Measurements from ENCODE around the gene FGF19.

The FGF19 gene, protein sequence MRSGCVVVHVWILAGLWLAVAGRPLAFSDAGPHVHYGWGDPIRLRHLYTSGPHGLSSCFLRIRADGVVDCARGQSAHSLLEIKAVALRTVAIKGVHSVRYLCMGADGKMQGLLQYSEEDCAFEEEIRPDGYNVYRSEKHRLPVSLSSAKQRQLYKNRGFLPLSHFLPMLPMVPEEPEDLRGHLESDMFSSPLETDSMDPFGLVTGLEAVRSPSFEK

DNA sequence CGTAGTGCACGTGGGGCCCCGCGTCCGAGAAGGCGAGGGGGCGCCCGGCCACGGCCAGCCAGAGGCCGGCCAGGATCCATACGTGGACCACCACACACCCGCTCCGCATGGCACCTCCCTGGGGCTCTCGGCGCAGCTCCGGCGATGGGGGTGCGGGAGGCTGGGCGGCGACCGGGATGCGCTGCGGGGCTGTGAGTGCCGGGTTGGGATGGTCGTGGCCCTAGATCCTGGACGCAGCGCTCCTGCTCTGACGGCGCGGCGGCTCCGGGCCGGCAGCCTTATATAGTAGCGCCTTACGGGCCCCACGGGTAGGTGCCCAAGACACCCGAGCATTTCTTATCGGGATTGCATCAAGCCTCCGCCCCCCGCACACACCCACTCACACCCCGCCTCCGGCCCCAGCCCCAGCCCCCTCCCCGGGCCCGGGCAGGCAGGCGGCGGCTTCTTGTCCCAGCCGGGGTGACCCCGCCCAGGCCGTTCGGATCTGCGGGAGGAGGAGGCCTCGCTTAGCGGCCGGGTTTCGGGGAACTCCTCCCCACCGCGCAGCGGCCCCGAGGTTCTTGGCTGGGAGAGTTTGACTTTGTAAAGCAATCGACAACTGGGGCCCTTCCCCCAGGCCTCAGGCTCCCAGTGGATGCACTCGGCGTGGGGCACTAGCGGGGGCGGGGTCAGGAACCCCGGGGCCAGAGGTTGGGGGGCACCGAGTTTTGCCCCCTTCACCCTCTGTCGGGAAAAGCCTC, at the start of gene FGF19:
Gene FGF19, minus strand, starts transcription at position 255 of the 740 bp plus-strand sequence. Its CDS starts 146 bp downstream, at position 109.
- no peak for DNase-seq

DNA sequence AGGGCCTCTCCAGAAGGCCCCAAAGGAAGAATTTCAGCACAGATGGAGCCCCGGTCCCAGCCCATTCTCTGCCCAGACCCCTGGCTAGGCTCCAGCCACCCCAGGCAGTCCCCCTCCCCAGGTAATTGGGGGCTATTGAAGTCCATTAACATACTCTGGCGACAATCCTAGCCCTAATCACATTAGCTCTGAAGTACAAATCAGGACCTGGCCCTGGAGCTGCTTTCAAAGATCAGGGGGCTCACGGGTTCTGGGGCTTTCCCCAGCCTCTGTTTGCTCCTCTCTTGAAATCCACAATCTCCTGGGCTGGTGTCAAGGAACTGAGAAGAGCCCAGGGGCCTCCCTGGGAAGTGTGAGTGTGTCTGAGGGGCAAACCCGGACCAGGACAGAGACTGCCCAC, 49.1 kb upstream of the FGF19 start:
- DNase-seq: no peak

DNA sequence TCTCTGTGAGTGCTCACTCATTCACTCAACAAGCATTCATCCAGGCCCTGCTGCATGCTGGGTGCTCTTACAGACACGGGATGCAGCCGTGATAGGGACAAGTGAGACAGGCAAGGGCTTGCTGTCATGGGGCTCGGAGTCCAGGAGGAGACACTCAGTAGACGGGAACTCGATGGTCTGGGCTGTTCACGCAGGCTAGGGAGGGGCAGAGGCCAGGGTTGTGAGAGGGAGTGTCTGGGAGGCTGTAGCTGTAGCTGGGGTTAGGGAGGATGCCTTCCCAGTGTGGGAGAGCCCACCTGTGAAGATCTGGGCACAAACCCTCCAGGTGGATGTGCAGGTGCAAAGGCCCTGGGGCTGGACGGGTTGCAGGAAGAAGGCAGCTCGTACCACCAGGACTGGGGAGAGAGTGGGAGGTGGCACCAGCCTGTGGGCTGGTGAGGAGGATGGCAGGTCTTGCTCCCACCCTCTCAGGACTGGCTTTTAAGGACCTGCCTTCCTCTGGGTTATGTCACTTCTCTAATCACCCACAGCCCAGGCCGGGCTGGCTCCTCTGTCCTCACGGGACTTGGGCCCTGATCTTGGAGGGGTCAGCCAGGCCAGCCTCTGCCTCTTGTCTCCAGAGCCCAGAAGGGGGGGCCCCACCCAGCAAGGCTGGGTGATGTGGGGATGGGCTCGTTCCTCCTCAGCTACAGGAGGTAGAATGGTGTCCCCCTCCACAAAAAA, 47.2 kb upstream of the FGF19 start:
- no peak for DNase-seq

DNA sequence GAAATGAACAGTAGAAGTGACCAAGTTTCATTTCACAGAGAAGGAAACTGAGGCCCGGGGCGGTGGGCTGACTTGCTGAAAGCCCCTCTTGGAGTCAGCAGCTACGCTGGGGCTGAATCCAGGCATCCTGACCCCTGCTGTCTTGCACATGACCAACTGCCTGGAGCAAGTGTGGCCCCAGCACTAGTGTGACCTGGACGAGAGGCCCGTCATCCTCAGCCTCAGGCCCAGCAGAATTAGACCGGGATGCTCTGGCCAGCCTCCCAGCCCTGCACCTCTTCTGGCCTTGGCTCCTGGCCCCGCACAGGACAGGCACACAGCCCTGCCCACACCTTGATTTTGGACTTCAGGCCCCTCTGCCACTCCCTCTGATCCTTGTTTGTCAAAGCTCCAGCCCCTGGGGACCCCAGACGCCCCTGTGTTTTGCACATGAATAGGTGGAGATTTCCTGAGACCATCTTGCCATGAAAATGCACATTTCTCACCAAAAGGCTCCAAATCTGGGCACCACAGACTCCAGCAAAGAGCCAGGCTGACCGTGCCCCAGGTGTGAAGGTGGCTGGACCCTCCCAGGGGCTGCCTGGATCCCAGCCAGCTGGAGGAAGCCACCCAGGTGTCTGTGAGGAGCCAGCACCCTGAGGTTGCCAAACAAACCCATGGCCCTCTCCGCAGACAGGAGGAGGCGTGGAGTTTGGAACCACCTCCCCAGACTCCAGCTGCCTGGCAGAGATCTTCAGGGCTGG, 46.5 kb upstream of the FGF19 start:
- DNase-seq: no peak

DNA sequence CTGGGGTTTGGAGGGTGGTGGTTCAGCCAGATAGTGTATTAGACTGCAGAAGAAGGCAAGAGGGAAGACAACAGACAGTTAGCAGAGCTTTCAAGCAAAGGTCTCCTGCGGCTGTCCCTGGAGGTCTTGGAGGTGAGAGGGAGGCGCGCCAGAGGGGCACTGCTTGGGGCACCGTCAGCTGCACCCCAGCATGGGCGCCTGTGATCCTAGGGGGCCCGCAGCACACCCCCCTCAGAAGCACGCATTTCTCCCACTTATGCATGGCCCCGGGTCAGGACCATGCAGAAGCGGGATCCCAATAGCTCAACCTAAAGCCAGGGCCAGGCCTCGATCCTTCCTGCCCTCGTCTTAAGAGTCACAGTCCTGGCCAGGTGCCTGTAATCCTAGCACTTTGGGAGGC, 44.8 kb upstream of the FGF19 start:
- no peak for DNase-seq

- DNase-seq: no peak
These were observed 43.2 kb upstream of the FGF19 start for GRCh38 chr11:69746752-69747742.

- DNase-seq: no peak
These were observed 42.3 kb upstream of the FGF19 start for GRCh38 chr11:69746140-69746539.

DNA sequence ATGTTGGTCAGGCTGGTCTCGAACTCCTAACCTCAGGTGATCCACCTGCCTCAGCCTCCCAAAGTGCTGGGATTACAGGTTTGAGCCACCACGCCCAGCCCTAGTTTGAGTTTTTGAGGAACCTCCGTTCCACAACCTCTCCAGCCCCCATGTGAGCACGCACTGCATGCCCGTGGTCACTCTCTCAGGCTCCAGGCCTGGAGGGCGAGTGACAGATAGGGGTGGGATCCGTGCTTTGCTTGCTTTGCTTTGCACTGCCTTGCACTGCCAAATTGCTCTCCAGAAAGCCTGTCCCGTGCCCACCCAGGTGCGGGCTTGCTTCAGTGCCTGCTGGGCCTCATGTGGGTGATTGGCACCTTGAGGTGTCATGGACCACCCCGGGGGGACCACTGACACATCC, 41.4 kb upstream of the FGF19 start:
- no peak for DNase-seq

DNA sequence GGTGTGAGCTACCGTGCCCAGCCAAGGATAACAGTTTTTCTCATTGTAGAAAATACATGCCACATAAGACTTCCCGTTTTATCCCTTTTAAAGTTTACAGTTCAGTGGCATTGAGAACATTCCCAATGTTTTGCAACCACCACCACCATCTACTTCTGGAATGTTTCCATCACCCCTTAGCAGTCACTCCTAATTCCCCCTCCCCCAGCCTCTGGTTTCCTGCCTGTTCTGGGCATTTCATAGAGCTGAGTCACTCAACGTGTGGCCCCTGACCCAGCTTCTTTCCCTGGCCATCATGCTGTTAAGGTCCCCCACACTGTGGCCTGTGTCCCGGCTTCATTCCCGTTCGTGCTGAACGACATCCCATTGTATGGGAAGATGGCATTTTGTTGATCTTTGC, 40.6 kb upstream of the FGF19 start:
- DNase-seq: no peak

GRCh38 chr11:69734841-69735240, 31.0 kb upstream of the FGF19 start:
- no peak for DNase-seq

GRCh38 chr11:69734367-69734766, 30.5 kb upstream of the FGF19 start:
- no peak for DNase-seq

DNA sequence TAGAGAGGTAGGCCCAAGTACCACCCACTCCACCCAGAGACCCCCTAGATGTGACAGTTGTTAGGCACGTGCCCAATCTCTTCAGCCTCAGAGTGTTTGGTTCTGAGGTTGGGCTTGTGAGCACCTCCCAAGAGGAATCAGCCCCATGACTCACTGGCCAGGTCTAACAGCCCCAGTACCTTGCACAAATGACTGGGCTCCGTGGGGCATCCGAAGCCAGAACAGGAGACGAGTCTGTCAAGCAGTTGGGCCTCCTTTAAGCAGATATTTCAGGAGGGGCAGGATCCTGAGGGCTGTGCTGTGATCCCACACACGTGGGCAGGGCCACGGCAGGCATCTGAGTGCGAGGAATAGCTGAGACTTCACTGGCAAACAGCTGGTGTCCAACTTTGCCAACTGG, 29.1 kb upstream of the FGF19 start:
- no peak for DNase-seq

GRCh38 chr11:69731110-69731509, 27.3 kb upstream of the FGF19 start:
- no peak for DNase-seq

- DNase-seq: no peak
These were observed 26.7 kb upstream of the FGF19 start for GRCh38 chr11:69730500-69730899.

GRCh38 chr11:69729252-69729651, 25.4 kb upstream of the FGF19 start:
- no peak for DNase-seq

- no peak for DNase-seq
These were observed 23.4 kb upstream of the FGF19 start for GRCh38 chr11:69727266-69727665.

GRCh38 chr11:69726481-69726880, 22.7 kb upstream of the FGF19 start:
- no peak for DNase-seq

- DNase-seq: no peak
These were observed 22.2 kb upstream of the FGF19 start for GRCh38 chr11:69726019-69726418.

DNA sequence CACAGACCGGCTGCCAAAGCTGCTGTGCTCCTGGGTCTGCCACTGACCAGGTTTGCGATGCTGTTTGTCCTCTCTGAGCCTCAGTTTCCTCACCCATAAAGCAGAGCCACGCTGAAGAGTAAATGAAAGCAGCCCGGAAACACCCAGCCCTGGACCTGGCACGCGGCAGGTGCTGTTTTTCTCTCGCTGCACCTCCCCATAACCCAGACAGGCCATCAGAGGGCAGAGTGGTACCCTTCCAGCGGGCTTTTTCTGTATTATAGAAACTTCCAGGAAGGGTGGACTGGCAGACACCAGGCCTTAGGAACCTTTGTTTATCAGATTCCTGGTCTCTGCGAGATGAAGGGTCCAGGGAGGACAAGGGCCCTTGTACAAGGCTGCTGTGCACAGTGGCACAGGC, 17.9 kb upstream of the FGF19 start:
- no peak for DNase-seq

DNA sequence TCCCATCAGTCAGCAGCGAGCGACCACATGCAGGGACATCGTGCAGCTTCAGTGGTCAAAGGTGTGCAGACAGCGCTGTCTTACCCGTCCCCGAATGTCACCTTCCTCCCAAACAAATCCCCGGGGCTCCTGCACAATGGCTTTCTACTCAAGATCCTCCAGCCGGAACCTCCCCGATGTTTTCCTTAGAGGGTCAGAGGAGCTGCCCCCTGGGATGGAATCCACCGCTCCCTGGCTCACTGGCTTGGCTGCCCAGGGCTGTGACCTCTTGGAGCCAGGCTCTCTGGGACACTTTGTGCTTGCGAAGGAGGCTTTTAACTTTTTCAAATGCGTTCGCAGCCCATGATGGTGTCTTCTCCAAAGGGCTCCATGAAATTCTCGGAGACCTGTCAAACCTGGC, 17.3 kb upstream of the FGF19 start:
- no peak for DNase-seq

GRCh38 chr11:69718912-69719311, 15.1 kb upstream of the FGF19 start:
- no peak for DNase-seq

Measured in amygdala (tissue), 56 donors.